Glomerular visceral epithelial cell (primary cell): ENCODE results near the gene RUSC2.
A peak's percentile ranks its signal among the peaks of the same experiment; 100 is the strongest.
"Not testable (repeated sequence)": the region's sequence is repeated elsewhere in the genome, so short reads cannot be mapped to it uniquely, and the experiment has no call there.

Experiments
- DNase-seq: peaks from one replicate; pipeline ENCODE4 v3.0.0-alpha.2; 2016; ENCODE audit errors: extremely low spot score

Gene RUSC2

DNA sequence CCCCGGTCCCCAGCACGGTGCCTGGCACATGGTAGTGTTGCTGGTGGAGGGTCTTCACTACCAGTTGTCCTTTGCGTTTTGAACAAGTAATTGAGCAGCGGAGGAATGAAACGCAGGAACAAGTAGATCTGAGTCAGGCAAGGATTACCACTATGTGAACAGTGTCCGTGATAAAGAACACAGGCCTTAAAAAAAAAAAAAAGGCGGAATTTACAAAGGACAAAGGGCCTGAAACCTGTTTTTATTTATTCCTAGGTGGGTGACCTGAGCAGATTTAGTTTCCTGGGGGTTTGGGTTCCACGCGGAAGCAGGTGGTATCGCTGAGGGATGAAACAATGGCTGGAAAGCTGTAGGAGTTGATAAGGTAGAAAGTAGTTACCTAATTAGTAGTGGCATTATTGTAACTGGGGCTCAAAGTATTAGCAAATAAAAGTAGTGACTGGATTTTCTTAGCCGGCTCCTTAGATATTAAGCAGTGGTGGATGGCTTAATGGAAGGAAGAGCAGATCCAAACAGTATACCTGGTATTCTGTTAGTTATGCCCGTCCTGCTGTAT is 1.1 kb downstream of the RUSC2 start:
- no peak for DNase-seq

DNA sequence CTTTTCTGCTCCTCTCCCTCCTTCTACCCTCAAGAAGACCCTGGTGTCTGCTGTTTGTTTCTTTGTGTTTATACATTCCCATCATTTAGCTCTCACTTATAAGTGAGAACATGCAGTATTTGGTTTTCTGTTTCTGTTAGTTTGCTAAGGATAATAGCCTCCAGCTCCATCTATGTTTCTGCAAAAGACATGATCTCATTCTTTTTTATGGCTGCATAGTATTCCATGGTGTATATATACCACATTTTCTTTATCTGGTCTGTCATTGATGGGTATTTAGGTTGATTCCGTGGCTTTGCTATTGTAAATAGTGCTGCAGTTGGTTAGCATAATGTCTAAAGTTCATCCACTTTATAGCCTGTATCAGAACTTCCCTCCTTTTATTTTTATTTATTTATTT is 3.2 kb downstream of the RUSC2 start:
- not testable (repeated sequence) for DNase-seq

- DNase-seq: no peak
Observed at GRCh38 chr9:35495984-35496383, 6.1 kb downstream of the RUSC2 start.

DNA sequence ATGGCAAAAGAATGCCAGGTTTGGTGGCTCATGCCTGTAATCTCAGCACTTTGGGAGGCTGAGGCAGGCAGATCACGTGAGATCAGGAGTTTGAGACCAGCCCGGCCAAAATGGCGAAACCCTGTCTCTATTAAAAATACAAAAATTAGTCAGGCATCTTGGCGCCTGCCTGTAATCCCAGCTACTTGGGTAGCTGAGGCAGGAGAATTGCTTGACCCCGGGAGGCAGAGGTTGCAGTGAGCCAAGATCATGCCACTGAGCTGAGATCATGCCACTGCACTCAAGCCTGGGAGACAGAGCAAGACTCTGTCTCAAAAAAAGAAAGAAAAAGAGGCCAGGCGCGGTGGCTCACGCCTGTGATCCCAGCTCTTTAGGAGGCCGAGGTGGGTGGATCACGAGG is 8.3 kb downstream of the RUSC2 start:
- DNase-seq: not testable (repeated sequence)

GRCh38 chr9:35499029-35499700 is 9.3 kb downstream of the RUSC2 start:
- no peak for DNase-seq

GRCh38 chr9:35499701-35500030 is 9.8 kb downstream of the RUSC2 start:
- no peak for DNase-seq

DNA sequence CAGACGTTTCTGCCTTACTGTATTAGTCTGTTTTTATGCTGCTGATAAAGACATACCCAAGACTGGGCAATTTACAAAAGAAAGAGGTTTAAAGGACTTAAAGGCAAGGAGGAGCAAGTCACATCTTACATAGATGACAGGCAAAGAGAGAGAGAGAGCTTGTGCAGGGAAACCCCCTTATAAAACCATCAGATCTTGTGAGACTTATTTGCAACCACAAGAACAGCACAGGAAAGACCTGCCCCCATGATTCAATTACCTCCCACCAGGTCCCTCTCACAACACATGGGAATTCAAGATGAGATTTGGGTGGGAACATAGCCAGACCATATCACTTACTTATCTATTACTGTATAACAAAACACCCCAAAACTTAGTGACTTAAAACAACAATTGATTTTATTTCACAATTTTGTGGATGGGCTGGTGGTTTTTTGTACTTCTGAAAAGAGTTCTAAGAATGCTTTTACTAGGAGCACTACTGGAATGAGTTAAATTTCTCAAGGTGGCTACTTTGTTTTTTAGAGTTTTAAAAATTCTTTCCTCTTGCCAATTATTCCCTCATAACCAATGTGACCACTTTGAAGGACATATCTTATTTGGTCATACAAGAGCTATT is 10.3 kb downstream of the RUSC2 start:
- no peak for DNase-seq

- no peak for DNase-seq
Observed at GRCh38 chr9:35501946-35502345, 12.0 kb downstream of the RUSC2 start.

DNA sequence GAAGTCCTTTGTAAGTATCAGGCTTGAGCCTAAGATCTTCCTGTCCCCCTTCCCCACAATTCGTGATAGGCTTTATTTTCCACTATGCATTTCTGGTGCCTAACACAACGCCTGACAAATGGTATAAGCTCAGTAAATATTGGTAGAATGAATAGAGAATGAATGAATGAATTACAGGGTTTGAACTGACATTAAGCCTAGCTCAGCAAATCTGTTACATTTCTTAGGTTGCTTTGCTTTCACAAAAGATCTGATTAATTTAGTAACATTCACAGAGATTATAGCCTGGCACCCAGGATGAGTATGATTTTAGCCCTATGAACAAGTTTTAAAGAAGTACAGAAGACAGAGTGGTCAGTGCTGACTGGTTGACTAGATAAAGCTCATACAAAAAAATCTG is 16.4 kb downstream of the RUSC2 start:
- no peak for DNase-seq

DNA sequence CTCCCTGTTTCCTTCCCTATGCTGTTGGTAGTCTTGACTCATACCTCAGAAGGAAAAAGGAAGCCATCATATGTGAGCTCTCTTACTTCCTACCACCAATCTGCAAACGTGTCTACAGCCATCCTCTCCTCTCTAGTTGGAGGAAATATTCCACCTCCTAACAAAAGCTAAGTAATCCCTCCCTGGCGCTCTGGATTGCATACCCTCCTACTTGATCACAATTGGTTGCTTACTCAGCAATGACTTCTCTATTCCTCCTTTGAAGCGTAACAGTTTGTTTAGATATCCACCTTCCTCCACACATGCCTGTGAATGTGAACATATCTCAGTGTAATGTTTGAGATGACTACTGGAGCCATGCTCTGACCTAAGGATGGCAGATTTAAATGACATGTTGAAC is 18.2 kb downstream of the RUSC2 start:
- DNase-seq: no peak

GRCh38 chr9:35510383-35510753 is 20.5 kb downstream of the RUSC2 start:
- no peak for DNase-seq

DNA sequence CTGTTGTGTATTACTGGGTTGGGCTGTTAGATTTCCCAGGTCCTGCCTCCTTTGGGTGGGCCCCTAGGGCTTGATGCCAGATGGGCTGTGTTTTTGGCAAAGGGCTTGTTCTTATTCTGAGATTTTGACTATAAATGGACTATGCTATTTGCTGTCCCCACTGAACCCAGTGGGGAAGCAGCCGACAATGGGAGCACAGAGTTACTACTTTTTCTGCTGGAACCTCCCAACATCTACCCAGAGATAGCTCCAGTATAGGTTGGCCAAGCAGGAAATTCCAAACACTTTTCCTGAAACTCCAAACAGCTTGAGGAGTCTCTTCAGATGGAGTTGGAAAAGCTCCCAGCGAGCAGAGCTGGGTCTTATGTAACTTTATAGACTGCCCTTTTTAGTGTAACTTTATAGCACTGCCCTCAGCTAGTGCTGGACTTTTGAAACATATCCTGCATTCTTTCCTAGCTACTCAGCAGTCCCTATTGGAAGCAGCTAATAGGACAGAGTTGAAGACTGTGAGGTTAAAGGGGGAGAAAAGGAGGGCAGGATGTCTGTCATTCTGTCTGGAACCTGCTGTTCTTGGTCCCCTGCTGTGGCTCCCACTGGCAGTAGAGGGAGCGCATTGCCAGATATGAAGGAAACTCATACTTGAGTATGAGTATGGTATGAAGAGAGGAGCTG is 21.0 kb downstream of the RUSC2 start:
- peak; percentile 88 for DNase-seq

DNA sequence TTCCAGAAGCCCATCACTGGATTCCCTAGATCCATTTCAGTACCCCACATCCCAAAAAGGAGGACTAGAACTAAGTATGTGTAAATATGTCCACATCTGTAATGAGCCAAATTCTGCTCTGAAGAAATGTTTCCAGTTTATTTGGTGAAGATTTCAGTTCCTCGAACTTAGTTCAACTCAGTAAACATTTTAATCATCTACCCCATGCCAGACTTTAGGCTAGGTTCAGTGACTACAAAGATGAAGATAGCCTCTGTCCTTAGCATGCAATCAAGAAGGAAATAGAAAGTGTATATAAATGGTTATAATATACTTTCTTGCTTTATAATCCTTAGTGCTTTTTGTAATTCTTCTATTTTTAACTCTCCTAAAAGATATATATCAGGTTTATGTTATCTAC is 21.5 kb downstream of the RUSC2 start:
- no peak for DNase-seq

DNA sequence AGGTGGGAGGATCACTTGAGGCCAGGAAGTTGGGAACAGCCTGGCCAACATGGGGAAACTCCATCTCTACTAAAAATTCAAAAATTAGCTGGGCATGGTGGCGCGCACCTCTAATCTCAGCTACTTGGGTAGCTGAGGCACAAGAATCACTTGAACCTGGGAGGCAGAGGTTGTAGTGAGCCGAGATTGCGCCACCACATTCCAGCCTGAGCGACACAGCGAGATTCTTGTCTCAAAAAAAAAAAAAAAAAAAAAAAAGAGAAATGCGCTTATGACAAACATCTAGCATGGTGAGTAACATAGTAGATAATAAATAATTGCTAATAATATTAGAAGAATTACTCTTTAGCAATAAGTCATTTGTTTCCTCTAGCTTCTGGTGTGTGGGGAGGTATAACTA is 25.9 kb downstream of the RUSC2 start:
- DNase-seq: peak; percentile 36

DNA sequence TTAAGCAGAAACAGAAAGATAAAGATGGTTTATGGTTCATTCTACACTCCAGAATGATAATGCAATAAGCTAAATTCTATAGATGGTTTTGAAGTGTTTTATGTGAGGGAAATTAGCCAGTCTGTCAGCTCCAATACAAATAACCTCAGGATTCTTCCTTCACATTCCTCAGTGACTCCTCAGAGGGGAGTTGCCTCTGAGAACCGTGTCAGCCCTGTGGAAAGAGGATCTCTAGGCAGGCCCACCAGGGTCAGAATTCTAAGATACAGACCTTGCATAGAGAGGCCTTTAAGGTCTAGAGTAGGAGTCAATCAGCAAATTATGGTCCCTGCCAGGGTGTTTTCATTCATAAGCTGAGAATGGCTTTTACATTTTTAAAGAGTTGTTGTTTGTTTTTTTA is 26.6 kb downstream of the RUSC2 start:
- DNase-seq: peak; percentile 82

GRCh38 chr9:35517131-35517530 is 27.2 kb downstream of the RUSC2 start:
- DNase-seq: peak; percentile 14

- no peak for DNase-seq
Observed at GRCh38 chr9:35517552-35518224, 27.8 kb downstream of the RUSC2 start.

DNA sequence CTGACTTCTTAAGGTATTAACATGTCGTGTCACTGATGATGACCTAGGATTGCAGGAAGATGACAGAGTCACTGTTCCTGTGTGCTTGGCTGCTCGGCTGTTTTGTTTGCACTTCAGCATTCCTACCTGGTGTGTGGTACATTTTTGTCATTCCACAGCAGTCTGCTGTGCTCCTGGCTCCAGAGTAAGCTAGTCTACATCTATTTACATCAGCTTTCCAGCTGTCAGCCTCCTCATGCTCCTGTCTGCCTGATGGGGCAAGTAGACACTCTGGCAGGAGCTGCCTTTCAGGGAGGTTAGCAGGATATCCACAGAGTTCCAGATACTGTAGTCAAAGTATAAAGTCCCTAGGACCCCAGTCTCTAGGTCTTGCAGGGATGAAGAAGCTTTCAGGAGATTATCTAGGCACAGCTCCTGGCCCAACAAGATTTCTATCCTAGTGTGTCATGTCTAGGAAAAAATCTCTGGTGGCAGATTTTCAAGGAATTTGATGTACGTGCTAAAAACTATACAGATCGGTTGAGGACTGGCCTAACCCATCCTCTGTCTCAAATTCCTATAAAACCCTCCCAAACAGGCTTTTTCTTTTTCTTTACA is 28.4 kb downstream of the RUSC2 start:
- peak; percentile 98 for DNase-seq

GRCh38 chr9:35518981-35519679 is 29.2 kb downstream of the RUSC2 start:
- peak; percentile 74 for DNase-seq

- DNase-seq: peak; percentile 62
Observed at GRCh38 chr9:35519692-35520363, 29.9 kb downstream of the RUSC2 start.

- peak; percentile 40 for DNase-seq
Observed at GRCh38 chr9:35520364-35520710, 30.4 kb downstream of the RUSC2 start.
